Kidney (tissue), 14 donors: ENCODE measurements around the gene MTIF3. TPM values are rescaled to one million over a fixed set of nuclear protein-coding genes. Genes with fewer than 3 reads are reported as not detected.

Source experiments
- DNase-seq, 5 donors: peaks; one replicate each; pipeline ENCODE4 v3.0.0-alpha.2; 2013 to 2020
- FAIRE-seq: peaks from 2 replicates; lab custom pipeline; 2012; peaks lifted over from hg19 to GRCh38; lab: Jason Lieb, UNC
- H3K27ac ChIP-seq, 2 donors: one replicate each; pipeline ENCODE4 v1.7.0; 2013; ENCODE audit warnings: low read depth in 2 of 2, low read length in 2 of 2, inconsistent platforms in 1 of 2
- H3K27me3 ChIP-seq: one replicate; pipeline ENCODE4 v1.7.1; 2013; ENCODE audit warnings: low read length, inconsistent platforms; ENCODE audit not compliant: control insufficient read depth, insufficient read depth
- H3K36me3 ChIP-seq, 3 donors: one replicate each; pipeline versions ENCODE4 v1.7.0 to v1.7.1; 2013; ENCODE audit warnings: low read length in 3 of 3, control low read depth in 1 of 3, inconsistent platforms in 1 of 3; ENCODE audit not compliant: insufficient read depth in 3 of 3, control insufficient read depth in 2 of 3
- H3K4me1 ChIP-seq, 3 donors: one replicate each; pipeline versions ENCODE4 v1.7.0 to v1.7.1; 2013; ENCODE audit warnings: low read length in 3 of 3, inconsistent platforms in 1 of 3, low read depth in 1 of 3; ENCODE audit not compliant: control insufficient read depth in 2 of 3, insufficient read depth in 2 of 3
- H3K4me3 ChIP-seq, 3 donors: one replicate each; pipeline versions ENCODE4 v1.7.0 to v1.8.1; 2013; ENCODE audit warnings: low read length in 3 of 3, control low read depth in 1 of 3, inconsistent platforms in 1 of 3
- H3K9ac ChIP-seq, 3 donors: one replicate each; pipeline versions ENCODE4 v1.7.0 to v1.7.1; 2013; ENCODE audit warnings: low read length in 3 of 3, control low read depth in 1 of 3, inconsistent platforms in 1 of 3
- H3K9me3 ChIP-seq, 3 donors: one replicate each; pipeline versions ENCODE4 v1.7.0 to v1.7.1; 2013; ENCODE audit warnings: low read length in 3 of 3, control low read depth in 1 of 3, inconsistent platforms in 1 of 3; ENCODE audit not compliant: control insufficient read depth in 2 of 3, insufficient read depth in 1 of 3
- intact Hi-C: fragments of 100-400 bp; cut with DNase I; formaldehyde crosslinking; loops from one replicate; pipeline ENCODE4 v1.11.1; 2022
- polyA plus RNA-seq: library from polyadenylated mRNA; stranded (reverse); fragments of 350-450 nt; fragmentation: Illumina TruSeq; extraction: RNeasy Lipid Tissue Mini Kit (QIAGEN cat#74804); gene quantifications from one replicate; pipeline ENCODE4 v1.2.3, GENCODE V29; 2014; ENCODE audit warnings: low read depth, low replicate concordance; ENCODE audit not compliant: insufficient read depth
- total RNA-seq: library from RNA; stranded (reverse); fragmentation: NEBNext Ultra II Directional; extraction: Animal tissue kit (Norgen Biotek cat#: 25700); gene quantifications from one replicate; pipeline ENCODE4 v1.2.1, GENCODE V29; 2021
- TF ChIP-seq, protein P1 (sequence below): IDR thresholded peaks from 3 replicates; pipeline ENCODE4 v1.5.1; 2012; ENCODE audit warnings: mild to moderate bottlenecking, moderate library complexity, borderline replicate concordance; ENCODE audit not compliant: insufficient read depth; ENCODE audit errors: extremely low read depth
- donor health status: control.
- donor health status: control.
- donor health status: control.
- donor health status: control.
- donor health status: control.
- donor health status: DM: yes; HTN: yes; CAD: no.
- donor health status: Normal renal cell carcinoma (clear cell type).

Gene MTIF3
- total and polyA plus RNA-seq, 2 donors from 2014 or later, result 48.5 to 130 TPM

DNA sequence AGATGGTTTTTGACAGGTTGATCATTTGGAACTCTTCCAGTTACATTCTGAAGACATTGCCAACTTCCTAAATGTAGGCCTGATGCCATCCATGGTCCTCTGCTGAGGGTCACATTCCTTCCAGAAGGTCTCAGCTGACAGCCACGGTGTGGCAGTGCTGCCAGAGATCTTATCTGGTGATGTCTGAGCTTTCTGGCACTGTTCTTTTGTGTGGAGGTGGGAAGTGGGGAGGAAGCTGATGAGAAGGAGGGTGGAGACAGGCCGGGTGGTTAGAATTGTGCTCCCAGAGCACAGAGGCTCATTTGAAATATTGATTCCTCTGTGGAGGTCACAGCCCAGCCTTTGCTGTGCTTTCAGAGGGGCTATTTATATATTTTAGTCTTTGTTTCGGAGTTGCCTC, 16.1 kb upstream of the MTIF3 start:
- intact Hi-C loops, result no loop called here
- no peaks in the 10 kb centered on the region for H3K4me1 ChIP-seq
- no peak overlapping the region for H3K27ac ChIP-seq
- no peaks in the 10 kb centered on the region for H3K9me3 ChIP-seq
- H3K27me3 ChIP-seq, result no peaks in the 10 kb centered on the region
- no peak overlapping the region for H3K4me3 ChIP-seq
- H3K36me3 ChIP-seq, result no peaks in the 10 kb centered on the region
- FAIRE-seq (no peak), DNase-seq (no peak)
- TF ChIP-seq, protein P1, sequence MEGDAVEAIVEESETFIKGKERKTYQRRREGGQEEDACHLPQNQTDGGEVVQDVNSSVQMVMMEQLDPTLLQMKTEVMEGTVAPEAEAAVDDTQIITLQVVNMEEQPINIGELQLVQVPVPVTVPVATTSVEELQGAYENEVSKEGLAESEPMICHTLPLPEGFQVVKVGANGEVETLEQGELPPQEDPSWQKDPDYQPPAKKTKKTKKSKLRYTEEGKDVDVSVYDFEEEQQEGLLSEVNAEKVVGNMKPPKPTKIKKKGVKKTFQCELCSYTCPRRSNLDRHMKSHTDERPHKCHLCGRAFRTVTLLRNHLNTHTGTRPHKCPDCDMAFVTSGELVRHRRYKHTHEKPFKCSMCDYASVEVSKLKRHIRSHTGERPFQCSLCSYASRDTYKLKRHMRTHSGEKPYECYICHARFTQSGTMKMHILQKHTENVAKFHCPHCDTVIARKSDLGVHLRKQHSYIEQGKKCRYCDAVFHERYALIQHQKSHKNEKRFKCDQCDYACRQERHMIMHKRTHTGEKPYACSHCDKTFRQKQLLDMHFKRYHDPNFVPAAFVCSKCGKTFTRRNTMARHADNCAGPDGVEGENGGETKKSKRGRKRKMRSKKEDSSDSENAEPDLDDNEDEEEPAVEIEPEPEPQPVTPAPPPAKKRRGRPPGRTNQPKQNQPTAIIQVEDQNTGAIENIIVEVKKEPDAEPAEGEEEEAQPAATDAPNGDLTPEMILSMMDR, result no peak
- no peak overlapping the region for H3K9ac ChIP-seq

DNA sequence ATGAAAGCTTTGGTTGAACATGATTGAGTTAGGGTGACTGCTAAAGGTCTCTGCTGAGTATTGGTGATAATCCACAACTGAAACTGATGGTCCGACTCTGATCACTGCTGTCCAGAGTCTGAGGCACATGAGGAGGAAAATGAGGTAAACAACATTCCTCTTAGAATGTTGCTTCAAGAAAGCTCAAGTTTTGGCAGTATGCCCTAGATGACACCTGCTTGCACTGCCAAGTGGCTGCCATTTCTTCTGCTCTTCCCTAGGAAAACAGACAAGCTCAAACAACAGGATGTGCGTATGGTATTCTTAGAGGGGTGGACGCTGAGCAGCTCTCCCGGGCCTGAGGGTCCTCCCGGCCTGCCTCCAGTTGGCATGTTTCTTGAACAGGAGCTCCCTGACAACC, 15.2 kb upstream of the MTIF3 start:
- H3K36me3 ChIP-seq, result no peaks in the 10 kb centered on the region
- intact Hi-C loops, result no loop called here
- H3K4me3 ChIP-seq, result no peak overlapping the region
- H3K9ac ChIP-seq, result no peak overlapping the region
- TF ChIP-seq, protein P1, result no peak
- FAIRE-seq (no peak), DNase-seq (no peak)
- no peak overlapping the region for H3K27ac ChIP-seq
- no peaks in the 10 kb centered on the region for H3K27me3 ChIP-seq
- H3K4me1 ChIP-seq, result no peaks in the 10 kb centered on the region
- no peaks in the 10 kb centered on the region for H3K9me3 ChIP-seq

DNA sequence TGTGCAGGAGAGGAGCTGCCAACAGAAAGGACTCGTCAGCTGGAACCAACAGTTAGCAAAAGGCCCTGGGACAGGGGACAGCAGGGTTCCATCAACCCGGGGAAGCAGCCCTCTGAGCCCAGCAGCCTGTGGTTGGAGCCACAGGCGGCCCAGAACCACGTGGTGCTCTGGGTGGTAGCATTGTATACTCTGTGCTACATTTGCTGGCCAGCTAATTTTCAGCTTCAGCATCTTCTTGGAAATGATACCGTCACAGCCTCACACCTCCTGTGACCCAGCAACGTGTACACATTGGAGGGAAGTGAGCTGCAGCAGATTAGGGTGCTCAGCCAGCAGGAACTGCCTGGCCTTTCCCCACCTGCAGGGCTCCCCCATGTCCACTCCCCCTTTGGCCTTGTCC, 13.1 kb upstream of the MTIF3 start:
- H3K9me3 ChIP-seq, result no peaks in the 10 kb centered on the region
- no peaks in the 10 kb centered on the region for H3K27me3 ChIP-seq
- TF ChIP-seq, protein P1, result no peak
- H3K27ac ChIP-seq, result no peak overlapping the region
- DNase-seq, result no peak
- no peaks in the 10 kb centered on the region for H3K4me1 ChIP-seq
- no peak overlapping the region for H3K4me3 ChIP-seq
- no peaks in the 10 kb centered on the region for H3K36me3 ChIP-seq
- intact Hi-C loops, result no loop called here
- no peak overlapping the region for H3K9ac ChIP-seq
- FAIRE-seq, result no peak

DNA sequence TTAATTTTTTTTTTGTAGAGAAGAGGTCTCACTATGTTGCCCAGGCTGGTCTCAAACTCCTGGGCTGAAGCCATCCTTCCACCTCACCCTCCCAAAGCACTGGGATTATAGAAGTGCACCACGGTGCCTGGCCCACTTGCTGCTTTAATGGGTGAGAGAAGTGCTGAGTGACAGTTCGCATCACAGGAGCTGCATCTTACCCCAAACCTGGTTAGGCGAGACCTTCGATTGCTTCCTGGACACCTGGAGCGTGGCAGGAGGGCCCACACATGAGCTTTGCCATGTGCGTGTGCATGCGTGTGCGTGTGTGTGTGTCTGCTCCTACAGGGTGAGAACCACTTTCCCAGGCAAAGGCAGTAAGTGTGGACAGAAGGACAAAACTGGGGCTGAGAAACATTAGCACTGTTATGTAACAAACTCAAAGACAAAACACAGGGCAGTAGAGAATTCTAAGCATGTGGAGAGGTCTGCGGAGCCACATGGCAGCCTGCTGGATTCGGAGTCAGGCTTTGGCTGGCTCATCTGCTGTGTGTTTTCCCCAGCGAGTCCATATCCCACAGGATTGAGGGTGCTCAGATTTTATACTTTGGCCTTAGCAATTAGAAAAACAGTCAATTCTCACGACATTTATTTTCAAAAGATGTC, 11.7 kb upstream of the MTIF3 start:
- TF ChIP-seq, protein P1, result no peak
- no peak for FAIRE-seq
- intact Hi-C loops, result no loop called here

More for the DNA sequence above, 11.7 kb upstream of the MTIF3 start:
- no peaks in the 10 kb centered on the region for H3K4me1 ChIP-seq
- H3K9me3 ChIP-seq, result no peaks in the 10 kb centered on the region
- H3K27me3 ChIP-seq, result no peaks in the 10 kb centered on the region
- no peak overlapping the region for H3K9ac ChIP-seq
- H3K27ac ChIP-seq, result no peak overlapping the region
- H3K36me3 ChIP-seq, result no peaks in the 10 kb centered on the region
- DNase-seq, result no peak
- H3K4me3 ChIP-seq, result no peak overlapping the region
